ENCODE data around the gene GFRA1.

The GFRA1 gene

DNA sequence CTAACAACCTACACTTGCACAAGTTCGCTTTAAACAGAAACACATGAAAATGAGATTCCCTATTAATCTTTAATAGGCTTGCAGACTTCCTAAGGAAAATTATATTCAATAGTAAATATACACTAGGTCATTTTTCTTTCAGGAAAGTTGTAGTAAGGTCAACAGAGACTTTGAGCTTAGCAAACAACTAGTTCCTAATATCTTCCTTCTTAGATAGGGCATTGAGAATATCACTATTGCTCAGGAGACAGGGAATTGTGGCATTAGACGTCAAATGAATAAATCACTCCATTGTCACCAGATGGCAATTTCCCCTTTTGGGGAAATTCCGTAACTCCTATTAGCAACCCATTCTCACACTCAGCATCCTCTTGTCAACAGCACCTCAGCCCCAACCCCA is 164.9 kb downstream of the GFRA1 start:
- DNase-seq, result no peak

DNA sequence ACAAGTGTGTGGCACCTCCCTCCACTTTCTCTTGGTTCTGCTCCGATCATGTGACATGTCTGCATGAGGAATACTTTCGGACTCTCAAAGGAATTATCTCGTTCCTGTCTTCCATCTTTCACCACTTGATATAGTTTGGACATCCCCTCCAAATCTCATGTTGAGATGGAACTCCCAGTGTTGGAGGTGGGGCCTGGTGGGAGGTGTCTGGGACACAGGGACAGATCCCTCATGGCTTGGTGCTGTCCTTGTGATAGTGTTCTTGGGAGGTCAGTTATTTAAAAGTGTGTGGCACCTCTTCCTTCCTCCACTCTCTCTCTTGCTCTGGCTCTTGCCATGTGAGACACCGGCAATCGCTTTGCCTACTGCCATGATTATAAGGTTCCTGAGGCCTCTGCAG is 166.4 kb downstream of the GFRA1 start:
- no peak for DNase-seq

DNA sequence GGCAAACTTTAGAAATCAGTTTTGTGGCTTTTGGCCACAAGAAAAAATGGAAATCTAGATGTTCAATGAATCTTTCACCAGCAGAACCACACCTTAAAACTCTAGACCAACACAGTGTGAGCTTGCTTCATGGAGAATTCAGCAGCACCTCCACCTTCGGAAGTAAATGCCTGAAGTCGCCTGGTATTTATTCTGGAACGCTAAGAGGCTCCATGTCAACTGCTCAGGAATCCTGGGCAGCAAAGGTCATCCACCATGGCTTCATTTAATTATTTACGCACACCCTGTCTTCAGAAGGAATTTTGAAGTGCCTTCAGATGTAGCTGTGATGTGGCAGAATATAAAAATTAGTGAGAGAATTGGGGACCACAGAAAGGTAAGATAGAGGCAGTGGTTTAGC is 167.7 kb downstream of the GFRA1 start:
- no peak for DNase-seq

DNA sequence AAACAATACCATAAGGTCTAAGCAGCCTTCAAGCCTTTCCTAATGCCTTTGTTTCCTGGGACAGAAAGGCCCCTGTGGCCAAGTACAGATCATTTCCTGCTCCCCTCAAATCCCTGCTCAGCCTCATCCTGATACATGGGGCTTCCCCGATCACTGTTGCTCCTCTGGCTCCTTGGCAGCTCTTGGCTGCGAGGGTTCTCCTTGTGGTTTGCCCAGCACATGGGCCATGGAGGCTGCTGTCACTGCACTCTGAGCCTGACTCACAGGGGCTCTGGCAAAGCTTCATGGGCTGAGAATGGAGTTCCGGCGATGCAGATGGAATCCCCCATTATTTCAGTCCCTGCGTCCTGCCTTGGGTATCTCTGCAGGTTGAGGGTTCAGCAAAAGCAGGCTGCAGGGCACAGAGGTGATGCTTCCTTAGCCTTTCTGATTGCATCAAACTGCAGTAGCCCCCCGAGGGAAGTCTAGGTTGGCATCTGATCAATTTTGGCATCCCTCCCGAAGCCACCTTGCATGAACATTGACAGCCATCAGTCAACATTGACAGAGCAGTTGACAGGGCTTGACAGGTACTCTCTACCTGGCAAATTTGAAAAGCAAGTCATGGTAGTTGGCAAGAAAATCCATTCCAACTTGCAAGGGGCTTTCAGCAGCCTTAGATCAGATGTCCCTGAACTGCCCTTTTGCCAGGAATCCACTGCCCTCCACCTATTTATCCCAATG is 168.6 kb downstream of the GFRA1 start:
- DNase-seq, result no peak

- no peak for DNase-seq
Observed at GRCh38 chr10:116103668-116104067, 169.3 kb downstream of the GFRA1 start.

DNA sequence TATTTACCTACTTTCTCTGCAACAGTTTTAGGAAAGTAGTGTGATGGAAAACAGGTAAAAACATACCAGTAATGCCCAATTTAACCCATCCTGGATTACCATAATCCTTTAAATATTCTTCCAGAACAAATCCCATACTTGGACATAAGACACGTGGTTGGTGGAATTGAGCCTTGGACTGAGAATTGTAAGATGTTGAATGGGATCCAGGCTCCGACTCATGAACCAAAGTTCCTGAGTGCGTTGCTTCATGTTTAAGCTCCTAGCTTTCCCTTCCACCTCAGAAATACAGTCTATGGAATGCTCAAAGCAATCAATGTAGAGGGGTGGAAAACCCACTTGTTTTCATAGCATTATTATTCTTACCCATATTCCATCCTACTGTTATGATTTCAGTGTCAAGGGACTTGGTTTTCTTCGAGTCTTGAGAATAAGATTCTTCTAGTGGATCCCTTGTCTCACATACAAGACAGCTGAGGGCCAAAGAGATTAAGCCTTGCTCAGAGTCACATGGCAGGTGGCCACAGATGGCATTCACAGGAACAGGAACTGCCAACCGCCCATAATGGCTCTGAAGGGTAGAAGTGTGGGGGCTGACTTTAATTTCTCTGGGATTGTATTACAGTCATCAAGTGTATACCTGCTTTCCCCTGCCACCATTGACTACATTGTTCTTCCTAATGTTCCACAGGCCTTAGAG is 171.2 kb downstream of the GFRA1 start:
- DNase-seq, result no peak

- no peak for DNase-seq
Observed at GRCh38 chr10:116100984-116101383, 172.0 kb downstream of the GFRA1 start.

- DNase-seq, result no peak
Observed at GRCh38 chr10:116099023-116099420, 174.0 kb downstream of the GFRA1 start.

GRCh38 chr10:116098411-116099022 is 174.5 kb downstream of the GFRA1 start:
- no peak for DNase-seq

GRCh38 chr10:116097239-116097784 is 175.7 kb downstream of the GFRA1 start:
- DNase-seq, result peak in 47 of 56 donors; percentile 5 to 75 (median 39)

GRCh38 chr10:116096526-116096925 is 176.5 kb downstream of the GFRA1 start:
- DNase-seq, result no peak

- no peak for DNase-seq
Observed at GRCh38 chr10:116094356-116094755, 178.7 kb downstream of the GFRA1 start.

GRCh38 chr10:116093031-116093430 is 180.0 kb downstream of the GFRA1 start:
- no peak for DNase-seq

GRCh38 chr10:116088985-116089384 is 184.0 kb downstream of the GFRA1 start:
- DNase-seq, result no peak

DNA sequence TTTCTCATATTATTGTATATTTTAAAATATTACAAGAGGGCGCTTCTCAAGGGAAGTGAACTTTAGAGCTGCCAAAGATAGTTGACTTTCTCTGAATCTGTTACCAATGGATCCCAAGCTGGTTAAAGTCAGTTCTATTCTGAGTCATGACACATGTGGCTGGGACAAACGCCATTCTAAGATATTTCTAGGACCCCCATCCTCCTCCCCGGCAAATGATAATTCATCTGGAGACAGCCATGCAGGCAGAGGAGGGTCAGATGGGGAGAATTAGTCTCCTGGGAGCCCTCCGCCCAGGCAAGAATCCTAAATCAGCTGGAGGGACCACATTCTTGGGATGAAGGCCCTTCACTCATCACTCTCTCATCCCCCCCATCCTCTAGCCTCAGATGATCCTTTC is 187.7 kb downstream of the GFRA1 start:
- no peak for DNase-seq

DNA sequence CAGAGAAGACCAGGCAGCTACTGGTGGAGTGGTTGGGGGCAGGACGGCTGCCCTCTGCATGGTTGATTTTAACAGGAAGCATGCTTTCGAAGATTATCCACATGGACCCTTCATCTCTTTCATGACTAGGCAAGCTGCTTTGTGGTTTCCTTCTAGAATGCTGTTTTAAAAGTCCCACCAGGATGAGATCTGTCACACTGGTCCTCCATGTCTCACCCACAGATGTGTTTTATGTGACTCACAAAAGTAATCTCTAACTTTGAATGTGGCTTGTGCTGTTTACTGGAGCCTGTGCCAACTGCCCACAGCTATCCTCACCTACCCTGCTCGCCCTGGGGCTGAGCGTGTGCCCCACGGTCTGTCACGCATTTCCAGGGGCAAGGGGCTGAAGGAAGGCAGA is 188.8 kb downstream of the GFRA1 start:
- DNase-seq, result no peak

DNA sequence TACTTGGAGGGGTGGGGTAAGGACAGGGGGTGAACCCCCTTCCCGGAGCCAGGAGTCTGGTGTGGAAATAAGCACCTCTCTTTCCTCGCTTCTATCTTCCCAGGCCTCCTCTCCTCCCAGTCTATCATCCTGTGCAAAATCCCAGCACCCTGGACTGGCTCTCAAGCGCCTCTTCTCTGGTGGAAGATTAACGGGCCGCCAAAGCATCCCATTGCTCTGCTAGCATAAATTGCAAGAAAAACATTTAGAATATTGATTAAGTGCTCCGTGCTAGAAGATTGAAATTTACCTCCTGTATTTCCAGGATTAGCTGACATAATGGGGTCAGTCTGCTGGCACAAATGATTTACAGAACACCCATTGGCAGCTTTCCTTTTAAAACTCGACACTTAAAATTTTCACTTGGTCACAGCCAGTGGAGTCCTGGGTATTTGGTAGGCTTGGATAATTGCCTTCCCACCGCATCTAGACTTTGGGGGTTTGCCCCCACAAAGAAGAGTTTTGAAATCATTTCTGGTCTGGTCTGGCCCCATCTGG is 189.7 kb downstream of the GFRA1 start:
- DNase-seq, result no peak

GRCh38 chr10:116082762-116083161 is 190.2 kb downstream of the GFRA1 start:
- no peak for DNase-seq

- no peak for DNase-seq
Observed at GRCh38 chr10:116082206-116082605, 190.8 kb downstream of the GFRA1 start.

- DNase-seq, result no peak
Observed at GRCh38 chr10:116080553-116080952, 192.5 kb downstream of the GFRA1 start.

DNA sequence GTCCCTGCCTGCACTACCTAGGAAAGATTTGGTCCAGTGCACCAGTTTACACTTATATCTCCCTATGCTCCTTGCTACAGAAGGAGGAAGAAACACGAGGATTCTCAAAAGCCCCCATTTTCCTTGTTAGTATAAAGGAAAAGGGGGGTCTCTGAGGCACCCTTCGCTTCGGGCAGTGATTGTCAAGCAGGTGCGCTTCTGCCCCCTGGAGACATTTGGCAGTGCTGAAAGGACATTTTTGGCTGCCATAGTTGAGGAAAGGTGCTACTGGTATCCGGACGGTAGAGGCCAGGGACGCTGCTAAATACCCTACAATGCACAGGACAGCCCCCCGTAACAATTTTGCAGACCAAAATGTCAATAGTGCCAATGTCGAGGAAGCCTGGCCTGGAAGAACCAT is 193.7 kb downstream of the GFRA1 start:
- DNase-seq, result no peak

DNA sequence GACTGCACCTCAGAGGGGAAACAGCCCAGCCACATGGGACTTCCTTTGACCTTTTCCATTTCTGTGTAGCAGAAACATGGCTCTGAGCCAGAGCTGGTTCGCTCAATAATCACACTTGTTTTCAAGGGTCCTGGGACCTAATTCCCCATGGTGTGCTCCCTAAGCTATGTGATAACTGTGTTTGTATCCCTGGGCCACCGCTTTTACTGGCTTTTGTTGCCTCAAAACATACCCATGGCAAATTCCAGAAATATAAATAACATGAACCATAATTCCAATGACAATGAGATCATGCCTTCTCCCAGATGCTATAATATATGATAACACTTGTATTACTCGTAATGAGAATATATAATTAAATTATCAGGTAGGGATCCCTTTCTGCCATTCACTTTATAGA is 196.4 kb downstream of the GFRA1 start:
- no peak for DNase-seq
